RWPE2 (cell line): ENCODE results near the gene YES1.
"Not testable (repeated sequence)": the region's sequence is repeated elsewhere in the genome, so short reads cannot be mapped to it uniquely, and the experiment has no call there.

Source experiments
- ATAC-seq: fragments of 200-7000 bp; cut with Tn5 transposase; 3 replicates; pipeline ENCODE4 v1.9.1; 2021; ENCODE audit warnings: low read depth
- DNase-seq: peaks from one replicate; pipeline ENCODE4 v3.0.0-alpha.2; 2020; ENCODE audit warnings: low spot score
- H3K27ac ChIP-seq: fragments of 450-650 bp; 2 replicates; pipeline ENCODE4 v1.5.1; 2017; ENCODE audit warnings: mild to moderate bottlenecking; ENCODE audit not compliant: poor library complexity, severe bottlenecking
- H3K27me3 ChIP-seq: fragments of 250-450 bp; sonication (Bioruptor Pico); 2 replicates; pipeline ENCODE4 v1.5.1; 2021; ENCODE audit warnings: mild to moderate bottlenecking, moderate library complexity; ENCODE audit not compliant: insufficient read depth, poor library complexity, severe bottlenecking
- H3K36me3 ChIP-seq: fragments of 250-450 bp; sonication (Bioruptor Pico); 2 replicates; pipeline ENCODE4 v1.5.1; 2020; ENCODE audit warnings: low read depth, mild to moderate bottlenecking, moderate library complexity
- H3K4me1 ChIP-seq: fragments of 250-450 bp; sonication (Bioruptor Pico); 2 replicates; pipeline ENCODE4 v1.5.1; 2021; ENCODE audit warnings: mild to moderate bottlenecking, moderate library complexity; ENCODE audit not compliant: insufficient read depth, poor library complexity, severe bottlenecking
- H3K4me3 ChIP-seq: fragments of 250-450 bp; sonication (Bioruptor Pico); 2 replicates; pipeline ENCODE4 v1.5.1; 2021; ENCODE audit warnings: mild to moderate bottlenecking, moderate library complexity; ENCODE audit not compliant: severe bottlenecking
- H3K9me3 ChIP-seq: fragments of 250-450 bp; sonication (Bioruptor Pico); 2 replicates; pipeline ENCODE4 v1.5.1; 2021; ENCODE audit warnings: mild to moderate bottlenecking, moderate library complexity; ENCODE audit not compliant: severe bottlenecking
- CTCF ChIP-seq: fragments of 450-650 bp; IDR thresholded peaks from one replicate; pipeline ENCODE4 v1.5.1; 2017; ENCODE audit warnings: mild to moderate bottlenecking, moderate library complexity; ENCODE audit not compliant: poor library complexity, severe bottlenecking

YES1 gene

GRCh38 chr18:811182-811891, 705 bp downstream of the YES1 start:
- peak overlapping the region; percentile 72 for H3K27ac ChIP-seq
- ATAC-seq (peak; percentile 10; the same call in 2 of the 3 replicates), DNase-seq (no peak)
- H3K27me3 ChIP-seq = no peaks in the 10 kb centered on the region
- peak overlapping the region; percentile 78 for H3K4me3 ChIP-seq
- H3K4me1 ChIP-seq = peaks cover 6% of the 10 kb centered on the region
- no peaks in the 10 kb centered on the region for H3K9me3 ChIP-seq
- TF ChIP-seq CTCF = no peak
- H3K36me3 ChIP-seq = no peaks in the 10 kb centered on the region

GRCh38 chr18:809985-810642, 1.9 kb downstream of the YES1 start:
- Histone ChIP-seq H3K9me3 (no peaks in the 10 kb centered on the region), H3K4me3 (peak overlapping the region; percentile 78), H3K27me3 (no peaks in the 10 kb centered on the region), H3K27ac (no peak overlapping the region), H3K36me3 (no peaks in the 10 kb centered on the region), H3K4me1 (peaks cover 12% of the 10 kb centered on the region)
- TF ChIP-seq CTCF = no peak
- DNase-seq (no peak), ATAC-seq (no peak)

- not testable (repeated sequence) for ATAC-seq, H3K36me3 ChIP-seq, DNase-seq, H3K9me3 ChIP-seq, H3K27ac ChIP-seq, H3K27me3 ChIP-seq, H3K4me3 ChIP-seq
- H3K4me1 ChIP-seq = peaks cover 12% of the 10 kb centered on the region
Measured at GRCh38 chr18:809228-809627, 2.8 kb downstream of the YES1 start.

GRCh38 chr18:808502-808901, 3.5 kb downstream of the YES1 start:
- peaks cover 12% of the 10 kb centered on the region for H3K4me1 ChIP-seq
- no peaks in the 10 kb centered on the region for H3K36me3 ChIP-seq
- no peak overlapping the region for H3K4me3 ChIP-seq
- no peak overlapping the region for H3K27ac ChIP-seq
- DNase-seq (no peak), ATAC-seq (no peak)
- H3K27me3 ChIP-seq = no peaks in the 10 kb centered on the region
- no peak for TF ChIP-seq CTCF
- H3K9me3 ChIP-seq = no peaks in the 10 kb centered on the region

GRCh38 chr18:808086-808485, 4.0 kb downstream of the YES1 start:
- TF ChIP-seq CTCF = no peak
- Histone ChIP-seq H3K4me1 (peaks cover 12% of the 10 kb centered on the region), H3K27me3 (no peaks in the 10 kb centered on the region), H3K9me3 (no peaks in the 10 kb centered on the region), H3K4me3 (no peak overlapping the region), H3K36me3 (no peaks in the 10 kb centered on the region), H3K27ac (no peak overlapping the region)
- ATAC-seq (no peak), DNase-seq (no peak)
